Chondrocyte (in vitro differentiated cells): ENCODE measurements around the gene SMC1B. TPM values are rescaled to one million over a fixed set of nuclear protein-coding genes. Genes with fewer than 3 reads are reported as not detected.
"Not testable (repeated sequence)": the region's sequence is repeated elsewhere in the genome, so short reads cannot be mapped to it uniquely, and the experiment has no call there.

Source experiments
- DNase-seq: peaks from one replicate; pipeline ENCODE4 v3.0.0; 2021; ENCODE audit warnings: mixed read lengths, low spot score
- H3K27ac Mint-ChIP-seq: one replicate; pipeline ENCODE4 v1.8.0; 2021; ENCODE audit warnings: mild to moderate bottlenecking, moderate library complexity, mixed read lengths; ENCODE audit not compliant: unreplicated experiment
- H3K27me3 Mint-ChIP-seq: 2 replicates; pipeline ENCODE4 v1.8.0; 2021; ENCODE audit warnings: low read depth, mixed read lengths
- H3K36me3 Mint-ChIP-seq: 2 replicates; pipeline ENCODE4 v1.8.0; 2021; ENCODE audit warnings: low read depth, mixed read lengths
- H3K4me1 Mint-ChIP-seq: 2 replicates; pipeline ENCODE4 v1.8.0; 2021; ENCODE audit warnings: low read depth, mild to moderate bottlenecking, mixed read lengths
- H3K4me3 Mint-ChIP-seq: one replicate; pipeline ENCODE4 v1.8.0; 2021; ENCODE audit warnings: mild to moderate bottlenecking, moderate library complexity, mixed read lengths; ENCODE audit not compliant: unreplicated experiment
- H3K9me3 Mint-ChIP-seq: 2 replicates; pipeline ENCODE4 v1.8.0; 2021; ENCODE audit warnings: low read depth, mixed read lengths
- CTCF ChIP-seq: fragments of 200-600 bp; sonication (generic); IDR thresholded peaks from 2 replicates; pipeline ENCODE4 v1.5.0; 2021; ENCODE audit warnings: antibody characterized with exemption, mild to moderate bottlenecking, moderate library complexity
- total RNA-seq: library from RNA; stranded (reverse); gene quantifications from 3 replicates; pipeline ENCODE4 v1.2.1, GENCODE V29; 2021

SMC1B gene
- total RNA-seq, 1 donor from 2014 or later = not detected

- no peak overlapping the region for H3K4me3 Mint-ChIP-seq
- no peak for DNase-seq
- no peaks in the 10 kb centered on the region for H3K27me3 Mint-ChIP-seq
- H3K9me3 Mint-ChIP-seq = no peaks in the 10 kb centered on the region
- peaks cover 1% of the 10 kb centered on the region for H3K4me1 Mint-ChIP-seq
- TF ChIP-seq CTCF = no peak
- no peaks in the 10 kb centered on the region for H3K36me3 Mint-ChIP-seq
- no peak overlapping the region for H3K27ac Mint-ChIP-seq
Measured at GRCh38 chr22:45296628-45297297, 116.6 kb downstream of the SMC1B start.

- H3K4me1 Mint-ChIP-seq = no peaks in the 10 kb centered on the region
- no peaks in the 10 kb centered on the region for H3K36me3 Mint-ChIP-seq
- H3K27me3 Mint-ChIP-seq = no peaks in the 10 kb centered on the region
- TF ChIP-seq CTCF = no peak
- H3K9me3 Mint-ChIP-seq = no peaks in the 10 kb centered on the region
- no peak overlapping the region for H3K27ac Mint-ChIP-seq
- DNase-seq = no peak
- H3K4me3 Mint-ChIP-seq = no peak overlapping the region
Measured at GRCh38 chr22:45295492-45295891, 117.9 kb downstream of the SMC1B start.

GRCh38 chr22:45295004-45295403, 118.4 kb downstream of the SMC1B start:
- not testable (repeated sequence) for H3K9me3 Mint-ChIP-seq, H3K36me3 Mint-ChIP-seq, H3K4me3 Mint-ChIP-seq, H3K4me1 Mint-ChIP-seq, DNase-seq, H3K27me3 Mint-ChIP-seq, H3K27ac Mint-ChIP-seq

Other genes with a start within 250 kb of the SMC1B start
- gene NUP50, start 249.7 kb downstream of the SMC1B start, total RNA-seq = 35.8 to 44.1 TPM (median 41.6 TPM) in 3 replicates
- 103 to 109 TPM (median 109 TPM) in 3 replicates for gene KIAA0930, start 172.7 kb downstream of the SMC1B start, total RNA-seq
- not detected in 3 replicates for gene UPK3A, start 128.7 kb downstream of the SMC1B start, total RNA-seq
- 64.6 to 72.6 TPM (median 68.7 TPM) in 3 replicates for gene FAM118A, start 103.7 kb downstream of the SMC1B start, total RNA-seq
- 0.41 to 1.1 TPM in 2 of 3 replicates, not detected in the other for gene RIBC2, start 94 bp upstream of the SMC1B start, total RNA-seq
- gene FBLN1, start 89.3 kb upstream of the SMC1B start, total RNA-seq = 127 to 186 TPM (median 183 TPM) in 3 replicates